DND-41 (cell line): ENCODE measurements around the gene CARMIL1.

ENCODE experiments used
- EZH2 ChIP-seq: IDR thresholded peaks from 3 replicates; pipeline ENCODE4 v1.6.1; 2012; ENCODE audit warnings: borderline replicate concordance, low read depth, mild to moderate bottlenecking, moderate library complexity, low read length, inconsistent platforms; ENCODE audit not compliant: severe bottlenecking
- TF ChIP-seq, protein P1 (sequence below): IDR thresholded peaks from 2 replicates; pipeline ENCODE4 v1.5.1; 2012; ENCODE audit warnings: borderline replicate concordance, low read length, moderate library complexity, mild to moderate bottlenecking; ENCODE audit not compliant: poor library complexity, severe bottlenecking; ENCODE audit errors: extremely low read depth

DNA sequence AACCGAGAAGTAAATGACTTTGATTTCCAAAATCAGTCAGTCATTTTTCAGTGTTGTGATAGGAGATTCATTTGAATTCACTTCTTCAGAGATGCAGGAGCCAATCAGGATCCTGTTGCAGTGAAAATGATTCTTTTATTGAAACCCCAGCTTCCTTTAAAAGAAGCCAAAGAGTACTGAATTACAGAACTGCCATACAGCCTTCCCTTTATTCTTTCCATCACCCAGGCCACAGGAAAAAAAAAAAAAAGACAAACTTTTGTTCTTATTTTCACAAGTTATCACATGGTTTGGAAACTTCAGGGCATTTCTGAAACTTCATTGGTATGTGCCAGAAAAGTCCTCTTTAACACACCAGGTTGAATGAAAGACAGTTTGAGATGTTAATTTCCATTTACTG lies 1.8 kb upstream of the CARMIL1 start:
- TF ChIP-seq, protein P1, sequence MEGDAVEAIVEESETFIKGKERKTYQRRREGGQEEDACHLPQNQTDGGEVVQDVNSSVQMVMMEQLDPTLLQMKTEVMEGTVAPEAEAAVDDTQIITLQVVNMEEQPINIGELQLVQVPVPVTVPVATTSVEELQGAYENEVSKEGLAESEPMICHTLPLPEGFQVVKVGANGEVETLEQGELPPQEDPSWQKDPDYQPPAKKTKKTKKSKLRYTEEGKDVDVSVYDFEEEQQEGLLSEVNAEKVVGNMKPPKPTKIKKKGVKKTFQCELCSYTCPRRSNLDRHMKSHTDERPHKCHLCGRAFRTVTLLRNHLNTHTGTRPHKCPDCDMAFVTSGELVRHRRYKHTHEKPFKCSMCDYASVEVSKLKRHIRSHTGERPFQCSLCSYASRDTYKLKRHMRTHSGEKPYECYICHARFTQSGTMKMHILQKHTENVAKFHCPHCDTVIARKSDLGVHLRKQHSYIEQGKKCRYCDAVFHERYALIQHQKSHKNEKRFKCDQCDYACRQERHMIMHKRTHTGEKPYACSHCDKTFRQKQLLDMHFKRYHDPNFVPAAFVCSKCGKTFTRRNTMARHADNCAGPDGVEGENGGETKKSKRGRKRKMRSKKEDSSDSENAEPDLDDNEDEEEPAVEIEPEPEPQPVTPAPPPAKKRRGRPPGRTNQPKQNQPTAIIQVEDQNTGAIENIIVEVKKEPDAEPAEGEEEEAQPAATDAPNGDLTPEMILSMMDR: no peak
- TF ChIP-seq EZH2: no peak
